SK-N-SH (cell line): ENCODE measurements around the gene ANP32A. TPM values are rescaled to one million over a fixed set of nuclear protein-coding genes. Genes with fewer than 3 reads are reported as not detected.

Experiments
- CTCF ChIA-PET: fragments of 300-600, 350-600 bp; formaldehyde crosslinking; extraction: SDS; loops from one replicate; lab custom pipeline; 2021; lab: Yijun Ruan, JAX
- POLR2A ChIA-PET: fragments of 350-600 bp; sonication (Branson Sonifier 250); formaldehyde crosslinking; extraction: SDS; loops from one replicate; lab custom pipeline; 2020; ENCODE audit warnings: antibody characterized with exemption, inconsistent platforms; lab: Yijun Ruan, JAX
- DNase-seq: peaks from one replicate; pipeline ENCODE4 v3.0.0; 2012
- H2AFZ ChIP-seq: fragments of 200-600 bp; sonication (generic); 2 replicates; pipeline ENCODE4 v1.8.1; 2016; ENCODE audit warnings: antibody characterized with exemption, mild to moderate bottlenecking, low read depth
- H3F3A ChIP-seq: fragments of 200-600 bp; sonication (generic); replicated peaks from 2 replicates; pipeline ENCODE3; 2016; ENCODE audit warnings: antibody characterized with exemption, mild to moderate bottlenecking; ENCODE audit not compliant: insufficient read depth
- H3K27ac ChIP-seq, 2 experiments: fragments of 200-500 bp in 1 of 2; fragments of 200-600 bp in 1 of 2; sonication (Bioruptor generic) in 1 of 2; sonication (generic), shearing (Covaris generic) in 1 of 2; 2 replicates each; pipeline versions ENCODE4 v1.5.1 to v1.6.1; 2014 to 2016; ENCODE audit warnings: low read depth in 2 of 2, inconsistent platforms in 1 of 2, low read length in 1 of 2, mild to moderate bottlenecking in 1 of 2, mixed read lengths in 1 of 2
- H3K27me3 ChIP-seq: fragments of 200-600 bp; sonication (generic), shearing (Covaris generic); 2 replicates; pipeline ENCODE4 v1.6.1; 2016; ENCODE audit warnings: mixed run types; ENCODE audit not compliant: insufficient read depth
- H3K36me3 ChIP-seq, 2 experiments: fragments of 200-500 bp in 1 of 2; fragments of 200-600 bp in 1 of 2; sonication (Bioruptor generic) in 1 of 2; sonication (generic) in 1 of 2; replicated peaks in 1 of 2; 2 replicates each; pipeline versions ENCODE3 to v1.5.1; 2014 to 2016; ENCODE audit warnings: low read length in 1 of 2, mild to moderate bottlenecking in 1 of 2; ENCODE audit not compliant: insufficient read depth in 2 of 2, control insufficient read depth in 1 of 2
- H3K4me1 ChIP-seq, 2 experiments: fragments of 200-500 bp in 1 of 2; fragments of 200-600 bp in 1 of 2; sonication (Bioruptor generic) in 1 of 2; sonication (generic), shearing (Covaris generic) in 1 of 2; 2 replicates each; pipeline versions ENCODE4 v1.5.1 to v1.6.1; 2014 to 2016; ENCODE audit warnings: low read depth in 1 of 2, low read length in 1 of 2, mixed run types in 1 of 2; ENCODE audit not compliant: insufficient read depth in 2 of 2, control insufficient read depth in 1 of 2
- H3K4me2 ChIP-seq: fragments of 200-600 bp; sonication (generic), shearing (Covaris generic); 2 replicates; pipeline ENCODE4 v1.6.1; 2017; ENCODE audit warnings: mixed run types
- H3K4me3 ChIP-seq, 2 experiments: fragments of 200-500 bp in 1 of 2; fragments of 200-600 bp in 1 of 2; sonication (Bioruptor generic) in 1 of 2; sonication (generic), shearing (Covaris generic) in 1 of 2; 2 replicates each; pipeline versions ENCODE4 v1.5.1 to v1.8.1; 2014 to 2016; ENCODE audit warnings: low read depth in 2 of 2, inconsistent platforms in 1 of 2, low read length in 1 of 2, mild to moderate bottlenecking in 1 of 2, mixed read lengths in 1 of 2, moderate library complexity in 1 of 2
- H3K79me2 ChIP-seq: fragments of 200-600 bp; sonication (generic); 2 replicates; pipeline ENCODE4 v1.8.1; 2017; ENCODE audit warnings: mild to moderate bottlenecking; ENCODE audit not compliant: insufficient read depth
- H3K9ac ChIP-seq: fragments of 200-600 bp; sonication (generic); 2 replicates; pipeline ENCODE4 v1.6.1; 2017; ENCODE audit warnings: mixed run types
- H3K9me2 ChIP-seq: fragments of 200-600 bp; sonication (generic); 2 replicates; pipeline ENCODE4 v1.6.1; 2017; ENCODE audit warnings: mixed run types
- H3K9me3 ChIP-seq: fragments of 200-600 bp; sonication (generic); 2 replicates; pipeline ENCODE4 v1.6.1; 2017; ENCODE audit warnings: mixed run types, mild to moderate bottlenecking, moderate library complexity
- H4K20me1 ChIP-seq: fragments of 200-600 bp; sonication (generic); 2 replicates; pipeline ENCODE4 v1.6.1; 2017; ENCODE audit warnings: mild to moderate bottlenecking, mixed run types; ENCODE audit not compliant: insufficient read depth
- CHD2 ChIP-seq: fragments of 150-350 bp; IDR thresholded peaks from 2 replicates; pipeline ENCODE4 v1.6.1; 2018; ENCODE audit warnings: low read length; ENCODE audit not compliant: partially characterized antibody
- ELF1 ChIP-seq: IDR thresholded peaks from 2 replicates; pipeline ENCODE4 v1.4.0; 2012
- EZH2phosphoT487 ChIP-seq: fragments of 200-600 bp; sonication (generic); IDR thresholded peaks from 2 replicates; pipeline ENCODE4 v1.6.1; 2017; ENCODE audit warnings: low read depth, mixed run types, mild to moderate bottlenecking, antibody characterized with exemption, moderate library complexity, borderline replicate concordance
- GATA2 ChIP-seq: sonication (generic); formaldehyde crosslinking; IDR thresholded peaks from 2 replicates; pipeline ENCODE4 v1.5.0; 2020; ENCODE audit warnings: mild to moderate bottlenecking, missing genetic modification reagents
- MEF2A ChIP-seq: IDR thresholded peaks from 2 replicates; pipeline ENCODE4 v1.4.0; 2012; ENCODE audit warnings: low read depth, borderline replicate concordance
- MXI1 ChIP-seq: IDR thresholded peaks from 2 replicates; pipeline ENCODE4 v1.6.1; 2012; ENCODE audit warnings: mild to moderate bottlenecking, low read depth, low read length, improper control_type of control experiment
- NFIC ChIP-seq: IDR thresholded peaks from 2 replicates; pipeline ENCODE4 v1.4.0; 2012; ENCODE audit warnings: borderline replicate concordance
- POLR2AphosphoS5 ChIP-seq: IDR thresholded peaks from 2 replicates; pipeline ENCODE4 v1.6.1; 2012; ENCODE audit warnings: low read depth, low read length
- SIN3A ChIP-seq: IDR thresholded peaks from 2 replicates; pipeline ENCODE4 v1.6.1; 2012; ENCODE audit warnings: low read depth, mild to moderate bottlenecking, low read length, moderate library complexity, borderline replicate concordance
- SMC3 ChIP-seq: IDR thresholded peaks from 2 replicates; pipeline ENCODE4 v1.6.1; 2012; ENCODE audit warnings: low read depth, low read length, improper control_type of control experiment
- TCF12 ChIP-seq: IDR thresholded peaks from 2 replicates; pipeline ENCODE4 v1.4.0; 2012
- TEAD4 ChIP-seq: IDR thresholded peaks from 2 replicates; pipeline ENCODE4 v1.4.0; 2012; ENCODE audit warnings: mild to moderate bottlenecking, borderline replicate concordance; ENCODE audit not compliant: insufficient read depth
- USF2 ChIP-seq: fragments of 150-350 bp; IDR thresholded peaks from 2 replicates; pipeline ENCODE4 v1.6.1; 2017; ENCODE audit warnings: antibody characterized with exemption, low read length, low read depth, borderline replicate concordance
- YY1 ChIP-seq: IDR thresholded peaks from 2 replicates; pipeline ENCODE4 v1.4.0; 2012; ENCODE audit warnings: low read depth, mild to moderate bottlenecking
- WGBS: methylation state at CpG from one replicate; pipeline ENCODE4 v1.1.6; 2017; ENCODE audit warnings: low lambda C conversion rate; 5-methylcytosine and 5-hydroxymethylcytosine counted together
- polyA plus RNA-seq, 3 experiments: library from polyadenylated mRNA; depleted of rRNA; stranded (reverse); fragments of >200 nt; gene quantifications; 2 replicates each; pipeline ENCODE4 v1.2.3, GENCODE V29; 2012
- TF ChIP-seq, protein P1 (sequence below): IDR thresholded peaks from 2 replicates; pipeline ENCODE4 v1.6.1; 2012; ENCODE audit warnings: mild to moderate bottlenecking, low read depth, low read length, moderate library complexity
- TF ChIP-seq, protein P2 (sequence below): fragments of 150-350 bp; IDR thresholded peaks from 2 replicates; pipeline ENCODE4 v1.6.1; 2016; ENCODE audit warnings: mild to moderate bottlenecking, low read depth, low read length

The ANP32A gene
- polyA plus RNA-seq, 1 of the 3 experiments (the other 2 are of a cell fraction) = 58.4 TPM

GRCh38 chr15:68846851-68847439 lies 26.2 kb upstream of the ANP32A start:
- TF ChIP-seq MEF2A (no peak), SMC3 (no peak), YY1 (no peak), CHD2 (no peak), EZH2phosphoT487 (no peak), ELF1 (no peak), GATA2 (CRISPR knock-in tag) (no peak), SIN3A (no peak), POLR2AphosphoS5 (no peak), MXI1 (no peak), TCF12 (no peak), USF2 (no peak), TEAD4 (no peak), NFIC (no peak)
- TF ChIP-seq, protein P1, sequence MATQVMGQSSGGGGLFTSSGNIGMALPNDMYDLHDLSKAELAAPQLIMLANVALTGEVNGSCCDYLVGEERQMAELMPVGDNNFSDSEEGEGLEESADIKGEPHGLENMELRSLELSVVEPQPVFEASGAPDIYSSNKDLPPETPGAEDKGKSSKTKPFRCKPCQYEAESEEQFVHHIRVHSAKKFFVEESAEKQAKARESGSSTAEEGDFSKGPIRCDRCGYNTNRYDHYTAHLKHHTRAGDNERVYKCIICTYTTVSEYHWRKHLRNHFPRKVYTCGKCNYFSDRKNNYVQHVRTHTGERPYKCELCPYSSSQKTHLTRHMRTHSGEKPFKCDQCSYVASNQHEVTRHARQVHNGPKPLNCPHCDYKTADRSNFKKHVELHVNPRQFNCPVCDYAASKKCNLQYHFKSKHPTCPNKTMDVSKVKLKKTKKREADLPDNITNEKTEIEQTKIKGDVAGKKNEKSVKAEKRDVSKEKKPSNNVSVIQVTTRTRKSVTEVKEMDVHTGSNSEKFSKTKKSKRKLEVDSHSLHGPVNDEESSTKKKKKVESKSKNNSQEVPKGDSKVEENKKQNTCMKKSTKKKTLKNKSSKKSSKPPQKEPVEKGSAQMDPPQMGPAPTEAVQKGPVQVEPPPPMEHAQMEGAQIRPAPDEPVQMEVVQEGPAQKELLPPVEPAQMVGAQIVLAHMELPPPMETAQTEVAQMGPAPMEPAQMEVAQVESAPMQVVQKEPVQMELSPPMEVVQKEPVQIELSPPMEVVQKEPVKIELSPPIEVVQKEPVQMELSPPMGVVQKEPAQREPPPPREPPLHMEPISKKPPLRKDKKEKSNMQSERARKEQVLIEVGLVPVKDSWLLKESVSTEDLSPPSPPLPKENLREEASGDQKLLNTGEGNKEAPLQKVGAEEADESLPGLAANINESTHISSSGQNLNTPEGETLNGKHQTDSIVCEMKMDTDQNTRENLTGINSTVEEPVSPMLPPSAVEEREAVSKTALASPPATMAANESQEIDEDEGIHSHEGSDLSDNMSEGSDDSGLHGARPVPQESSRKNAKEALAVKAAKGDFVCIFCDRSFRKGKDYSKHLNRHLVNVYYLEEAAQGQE = no peak
- TF ChIP-seq, protein P2, sequence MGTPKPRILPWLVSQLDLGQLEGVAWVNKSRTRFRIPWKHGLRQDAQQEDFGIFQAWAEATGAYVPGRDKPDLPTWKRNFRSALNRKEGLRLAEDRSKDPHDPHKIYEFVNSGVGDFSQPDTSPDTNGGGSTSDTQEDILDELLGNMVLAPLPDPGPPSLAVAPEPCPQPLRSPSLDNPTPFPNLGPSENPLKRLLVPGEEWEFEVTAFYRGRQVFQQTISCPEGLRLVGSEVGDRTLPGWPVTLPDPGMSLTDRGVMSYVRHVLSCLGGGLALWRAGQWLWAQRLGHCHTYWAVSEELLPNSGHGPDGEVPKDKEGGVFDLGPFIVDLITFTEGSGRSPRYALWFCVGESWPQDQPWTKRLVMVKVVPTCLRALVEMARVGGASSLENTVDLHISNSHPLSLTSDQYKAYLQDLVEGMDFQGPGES = no peak
- H3K36me3 ChIP-seq = no peaks in the 10 kb centered on the region
- H3K4me2 ChIP-seq = no peak overlapping the region
- H3K27ac ChIP-seq = no peak overlapping the region
- peaks cover 3 to 10% of the 10 kb centered on the region in 2 experiments; a peak in 1 of 4 replicates for H3K4me1 ChIP-seq
- no peak overlapping the region for H3K9ac ChIP-seq
- H2AFZ ChIP-seq = no peak overlapping the region
- no peaks in the 10 kb centered on the region for H3K79me2 ChIP-seq
- no peaks in the 10 kb centered on the region for H3K9me2 ChIP-seq
- no peaks in the 10 kb centered on the region for H4K20me1 ChIP-seq
- POLR2A ChIA-PET = no interaction called here
- no peak overlapping the region for H3K4me3 ChIP-seq
- peaks cover 44% of the 10 kb centered on the region; the same call in 1 of the 2 replicates for H3K27me3 ChIP-seq
- no peaks in the 10 kb centered on the region for H3F3A ChIP-seq
- H3K9me3 ChIP-seq = no peaks in the 10 kb centered on the region
- no peak for DNase-seq
- CTCF ChIA-PET = interaction anchor here (0.7 to 1.9 kb wide), 5 partner anchors 14 to 540 kb away, joined by 3 to 8 read pairs (median 3); no protein-coding TSS in a partner anchor
- WGBS = 56% methylated on average over 3 of the region's 3 CpGs
